T-helper 17 cell (primary cell): ENCODE results near the gene CPA4. TPM values are rescaled to one million over a fixed set of nuclear protein-coding genes. Genes with fewer than 3 reads are reported as not detected.
"Not testable (repeated sequence)": the region's sequence is repeated elsewhere in the genome, so short reads cannot be mapped to it uniquely, and the experiment has no call there.

Source experiments
- ATAC-seq: fragments of 150-1000 bp; cut with Tn5 transposase; 2 replicates; pipeline ENCODE4 v1.10.0; 2021; ENCODE audit warnings: mild to moderate bottlenecking, moderate library complexity
- DNase-seq, 3 donors: peaks; one replicate each; pipeline versions ENCODE4 v3.0.0 to v3.0.0-alpha.2; 2020 to 2021
- H3K9me3 ChIP-seq: one replicate; pipeline ENCODE4 v1.7.0; 2013; ENCODE audit warnings: low read length, mild to moderate bottlenecking; ENCODE audit not compliant: control insufficient read depth, poor library complexity, severe bottlenecking
- H3K27ac Mint-ChIP-seq: one replicate; pipeline ENCODE4 v1.8.0; 2022; ENCODE audit warnings: mild to moderate bottlenecking, moderate library complexity, mixed read lengths
- H3K27me3 Mint-ChIP-seq: one replicate; pipeline ENCODE4 v1.8.0; 2022; ENCODE audit warnings: mixed read lengths
- H3K36me3 Mint-ChIP-seq: one replicate; pipeline ENCODE4 v1.8.0; 2022; ENCODE audit warnings: low read depth, mixed read lengths
- H3K4me1 Mint-ChIP-seq: one replicate; pipeline ENCODE4 v1.8.0; 2022; ENCODE audit warnings: mild to moderate bottlenecking, mixed read lengths
- H3K4me3 Mint-ChIP-seq: one replicate; pipeline ENCODE4 v1.8.0; 2022; ENCODE audit warnings: mild to moderate bottlenecking, moderate library complexity, mixed read lengths
- total RNA-seq, 4 donors: library from RNA in 2 of 4; stranded (reverse) in 2 of 4; gene quantifications; one replicate each; pipeline ENCODE4 v1.2.3 and lab custom pipeline; 2022 to 2026

The CPA4 gene
- total RNA-seq, 2 donors from 2014 or later = not detected

- Mint-ChIP-seq H3K4me1 (peaks cover under 1% of the 10 kb centered on the region), H3K27me3 (peaks cover 31% of the 10 kb centered on the region), H3K4me3 (no peak overlapping the region), H3K27ac (no peak overlapping the region), H3K36me3 (no peaks in the 10 kb centered on the region)
- DNase-seq (no peak), ATAC-seq (no peak)
- no peaks in the 10 kb centered on the region for H3K9me3 ChIP-seq
Observed at GRCh38 chr7:130298544-130299326, 5.8 kb downstream of the CPA4 start.

GRCh38 chr7:130299866-130300265, 6.9 kb downstream of the CPA4 start:
- Mint-ChIP-seq H3K27me3 (peaks cover 39% of the 10 kb centered on the region), H3K27ac (no peak overlapping the region), H3K36me3 (no peaks in the 10 kb centered on the region), H3K4me3 (no peak overlapping the region), H3K4me1 (no peaks in the 10 kb centered on the region)
- no peaks in the 10 kb centered on the region for H3K9me3 ChIP-seq
- ATAC-seq (no peak), DNase-seq (no peak)

GRCh38 chr7:130301501-130302020, 8.6 kb downstream of the CPA4 start:
- no peaks in the 10 kb centered on the region for H3K9me3 ChIP-seq
- Mint-ChIP-seq H3K27me3 (peaks cover 26% of the 10 kb centered on the region), H3K36me3 (no peaks in the 10 kb centered on the region), H3K4me3 (no peak overlapping the region), H3K27ac (no peak overlapping the region), H3K4me1 (no peaks in the 10 kb centered on the region)
- ATAC-seq (no peak), DNase-seq (no peak)

- no peaks in the 10 kb centered on the region for H3K4me1 Mint-ChIP-seq
- no peak for ATAC-seq
- no peak overlapping the region for H3K4me3 Mint-ChIP-seq
- H3K36me3 Mint-ChIP-seq = no peaks in the 10 kb centered on the region
- H3K9me3 ChIP-seq = no peaks in the 10 kb centered on the region
- no peak overlapping the region for H3K27ac Mint-ChIP-seq
- DNase-seq = no peak
- peaks cover 26% of the 10 kb centered on the region for H3K27me3 Mint-ChIP-seq
Observed at GRCh38 chr7:130302649-130303048, 9.7 kb downstream of the CPA4 start.

GRCh38 chr7:130303127-130303526, 10.2 kb downstream of the CPA4 start:
- H3K9me3 ChIP-seq = no peaks in the 10 kb centered on the region
- H3K27ac Mint-ChIP-seq = no peak overlapping the region
- no peaks in the 10 kb centered on the region for H3K36me3 Mint-ChIP-seq
- no peak for DNase-seq
- H3K4me3 Mint-ChIP-seq = no peak overlapping the region
- H3K27me3 Mint-ChIP-seq = peaks cover 26% of the 10 kb centered on the region
- no peaks in the 10 kb centered on the region for H3K4me1 Mint-ChIP-seq
- ATAC-seq = no peak

GRCh38 chr7:130303551-130303950, 10.6 kb downstream of the CPA4 start:
- no peak overlapping the region for H3K4me3 Mint-ChIP-seq
- no peaks in the 10 kb centered on the region for H3K4me1 Mint-ChIP-seq
- no peak overlapping the region for H3K27ac Mint-ChIP-seq
- no peaks in the 10 kb centered on the region for H3K9me3 ChIP-seq
- no peak for DNase-seq
- no peaks in the 10 kb centered on the region for H3K36me3 Mint-ChIP-seq
- H3K27me3 Mint-ChIP-seq = peaks cover 23% of the 10 kb centered on the region
- no peak for ATAC-seq

GRCh38 chr7:130303982-130304381, 11.0 kb downstream of the CPA4 start:
- no peaks in the 10 kb centered on the region for H3K36me3 Mint-ChIP-seq
- no peak for DNase-seq

GRCh38 chr7:130304878-130305277, 11.9 kb downstream of the CPA4 start:
- no peak overlapping the region for H3K27ac Mint-ChIP-seq
- no peak for DNase-seq
- H3K4me1 Mint-ChIP-seq = no peaks in the 10 kb centered on the region
- H3K36me3 Mint-ChIP-seq = no peaks in the 10 kb centered on the region
- H3K4me3 Mint-ChIP-seq = no peak overlapping the region
- ATAC-seq = no peak
- H3K9me3 ChIP-seq = no peaks in the 10 kb centered on the region
- peaks cover 26% of the 10 kb centered on the region for H3K27me3 Mint-ChIP-seq

More at GRCh38 chr7:130303982-130304381, 11.0 kb downstream of the CPA4 start:
- Mint-ChIP-seq H3K4me1 (no peaks in the 10 kb centered on the region), H3K4me3 (no peak overlapping the region), H3K27ac (no peak overlapping the region), H3K27me3 (peaks cover 18% of the 10 kb centered on the region)
- ATAC-seq = no peak
- H3K9me3 ChIP-seq = no peaks in the 10 kb centered on the region

- no peaks in the 10 kb centered on the region for H3K36me3 Mint-ChIP-seq
- H3K4me3 Mint-ChIP-seq = no peak overlapping the region
- no peaks in the 10 kb centered on the region for H3K9me3 ChIP-seq
- no peaks in the 10 kb centered on the region for H3K4me1 Mint-ChIP-seq
- DNase-seq = no peak
- H3K27me3 Mint-ChIP-seq = peaks cover 28% of the 10 kb centered on the region
- H3K27ac Mint-ChIP-seq = no peak overlapping the region
- ATAC-seq = no peak
Observed at GRCh38 chr7:130305433-130306042, 12.6 kb downstream of the CPA4 start.

GRCh38 chr7:130309986-130310385, 17.0 kb downstream of the CPA4 start:
- no peak for ATAC-seq

GRCh38 chr7:130314305-130314704, 21.3 kb downstream of the CPA4 start:
- no peak for DNase-seq
- no peak overlapping the region for H3K4me3 Mint-ChIP-seq
- H3K27ac Mint-ChIP-seq = no peak overlapping the region
- H3K27me3 Mint-ChIP-seq = peaks cover 7% of the 10 kb centered on the region
- no peaks in the 10 kb centered on the region for H3K36me3 Mint-ChIP-seq
- H3K9me3 ChIP-seq = no peaks in the 10 kb centered on the region
- ATAC-seq = no peak
- H3K4me1 Mint-ChIP-seq = no peaks in the 10 kb centered on the region

More at GRCh38 chr7:130309986-130310385, 17.0 kb downstream of the CPA4 start:
- Mint-ChIP-seq H3K4me3 (no peak overlapping the region), H3K4me1 (no peaks in the 10 kb centered on the region), H3K27ac (no peak overlapping the region), H3K36me3 (no peaks in the 10 kb centered on the region), H3K27me3 (peaks cover 10% of the 10 kb centered on the region)
- H3K9me3 ChIP-seq = no peaks in the 10 kb centered on the region
- DNase-seq = no peak

GRCh38 chr7:130319541-130319940, 26.6 kb downstream of the CPA4 start:
- DNase-seq (no peak), ATAC-seq (no peak)
- Mint-ChIP-seq H3K4me3 (no peak overlapping the region), H3K27ac (no peak overlapping the region), H3K27me3 (no peaks in the 10 kb centered on the region), H3K36me3 (no peaks in the 10 kb centered on the region), H3K4me1 (no peaks in the 10 kb centered on the region)
- H3K9me3 ChIP-seq = no peaks in the 10 kb centered on the region

GRCh38 chr7:130321542-130322229, 28.7 kb downstream of the CPA4 start:
- H3K4me3 Mint-ChIP-seq, H3K36me3 Mint-ChIP-seq, H3K4me1 Mint-ChIP-seq, DNase-seq, H3K27me3 Mint-ChIP-seq, ATAC-seq, H3K9me3 ChIP-seq, H3K27ac Mint-ChIP-seq: not testable (repeated sequence)
